ENCODE results near the gene PBX2. TPM values are rescaled to one million over a fixed set of nuclear protein-coding genes. Genes with fewer than 3 reads are reported as not detected.

The PBX2 gene
- total RNA-seq: 28.8 and 35.5 TPM in 2 replicates

GRCh38 chr6:32190054-32190851 lies at the start of gene PBX2:
Gene PBX2, minus strand, starts transcription at chr6:32190202. Its CDS starts 287 bp downstream, at chr6:32189915.

GRCh38 chr6:32223258-32224235 lies 33.5 kb upstream of the PBX2 start, which contains the start of gene NOTCH4:
Gene NOTCH4, minus strand, starts transcription at chr6:32224067. Its CDS starts 139 bp downstream, at chr6:32223928.

GRCh38 chr6:32192608-32193039 lies 2.6 kb upstream of the PBX2 start, which contains the start of gene GPSM3:
Gene GPSM3, minus strand, starts transcription at chr6:32192643. Its CDS starts 130 bp downstream, at chr6:32192513.

GRCh38 chr6:32184084-32184640 lies 5.8 kb downstream of the PBX2 start, which contains the start of gene AGER:
Gene AGER, minus strand, starts transcription at chr6:32184253. Its CDS starts 31 bp downstream, at chr6:32184222.

GRCh38 chr6:32177788-32178546 lies 12.0 kb downstream of the PBX2 start, which contains the start of gene RNF5:
Gene RNF5, plus strand, starts transcription at chr6:32178405. Its CDS starts 107 bp downstream, at chr6:32178512.

GRCh38 chr6:32175711-32176475 lies 14.1 kb downstream of the PBX2 start, which contains the start of gene AGPAT1:
Gene AGPAT1, minus strand, starts transcription at chr6:32176084. Its CDS starts 4,588 bp downstream, at chr6:32171496.

GRCh38 chr6:32164295-32164694 lies 25.7 kb downstream of the PBX2 start, which contains the start of gene EGFL8:
Gene EGFL8, plus strand, starts transcription at chr6:32164595. Its CDS starts 1,571 bp downstream, at chr6:32166166.

DNA sequence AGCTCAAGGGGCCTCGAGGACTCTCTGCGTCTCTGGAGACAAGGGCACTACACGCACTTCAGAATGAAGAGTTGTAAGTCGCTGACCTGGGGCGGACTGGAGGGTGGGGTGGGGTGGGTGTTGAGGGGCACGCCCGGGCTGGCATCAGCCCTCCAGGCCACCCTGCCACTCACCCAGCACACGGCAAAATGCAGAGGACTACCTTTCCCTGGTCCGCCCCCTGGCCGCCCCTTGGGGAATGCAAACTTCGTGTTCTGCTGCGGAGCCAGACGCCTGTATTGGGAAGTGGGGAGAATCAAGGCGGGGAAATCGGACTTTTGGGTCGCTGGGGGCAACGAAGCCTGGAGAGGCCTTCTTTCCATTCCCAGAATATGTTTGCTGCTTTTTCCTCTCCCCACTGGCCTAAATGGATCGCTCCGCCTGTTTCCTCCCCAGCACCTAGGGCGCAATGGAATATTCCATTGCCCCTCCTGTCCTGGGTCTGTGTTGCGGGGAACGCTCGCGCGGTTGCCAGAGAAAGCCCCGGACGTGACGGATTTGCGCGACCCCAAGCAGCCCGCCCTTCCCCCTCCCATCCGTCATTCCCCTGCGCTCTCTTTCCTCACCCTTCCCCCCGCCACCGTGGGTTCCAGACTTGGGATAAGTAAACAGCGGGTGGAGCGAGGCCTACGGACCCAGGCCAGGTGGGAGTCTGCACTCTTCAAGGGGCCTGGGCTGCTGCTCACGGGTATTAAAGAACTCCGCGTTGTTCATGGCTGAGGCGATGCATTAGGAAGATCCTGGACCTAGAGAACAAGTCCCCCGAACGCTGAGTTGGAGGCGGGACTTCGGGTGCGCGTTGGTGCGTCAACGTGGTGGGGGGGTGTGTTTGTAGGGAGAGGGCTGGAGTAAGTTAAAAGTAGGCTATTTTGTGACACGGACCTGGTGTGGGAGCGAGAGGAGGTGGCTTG lies 36.2 kb downstream of the PBX2 start, which contains the start of gene PPT2:
Gene PPT2 (plus strand): TSS at position 578 of the 950 bp plus-strand sequence. CDS start 454 bp downstream, outside the sequence.

GRCh38 chr6:32151863-32152768 lies 37.9 kb downstream of the PBX2 start, which contains the start of gene PRRT1:
Gene PRRT1, minus strand, starts transcription at chr6:32151939. Its CDS starts 112 bp downstream, at chr6:32151827.

Other genes starting within 250 kb of the PBX2 start
- 5.8 and 65.1 TPM in 2 replicates for gene CFB, start 244.1 kb downstream of the PBX2 start, total RNA-seq
- 79.5 and 180 TPM in 2 replicates for gene NELFE, start 231.2 kb downstream of the PBX2 start, total RNA-seq
- gene SKIC2, start 231.0 kb downstream of the PBX2 start, total RNA-seq: 70.5 and 74.2 TPM in 2 replicates
- 11.9 and 14.7 TPM in 2 replicates for gene DXO, start 218.1 kb downstream of the PBX2 start, total RNA-seq
- 1.2 and 5.1 TPM in 2 replicates for gene C4A, start 208.1 kb downstream of the PBX2 start, total RNA-seq
- 1.9 and 4.5 TPM in 2 replicates for gene C4B, start 175.4 kb downstream of the PBX2 start, total RNA-seq
- gene CYP21A2, start 151.8 kb downstream of the PBX2 start, total RNA-seq: 0.19 TPM in 1 of 2 replicates, not detected in the other
- 3.6 and 10.4 TPM in 2 replicates for gene TNXB, start 80.9 kb downstream of the PBX2 start, total RNA-seq
- gene ATF6B, start 62.0 kb downstream of the PBX2 start, total RNA-seq: 6.7 and 14.9 TPM in 2 replicates
- gene FKBPL, start 59.9 kb downstream of the PBX2 start, total RNA-seq: 5.0 and 5.9 TPM in 2 replicates
- gene PRRT1, start 38.3 kb downstream of the PBX2 start, total RNA-seq: 0.28 TPM in 1 of 2 replicates, not detected in the other
- 10.2 and 49.3 TPM in 2 replicates for gene PPT2, start 36.1 kb downstream of the PBX2 start, total RNA-seq
- 0.58 and 1.4 TPM in 2 replicates for gene EGFL8, start 25.6 kb downstream of the PBX2 start, total RNA-seq
- 17.8 and 20.3 TPM in 2 replicates for gene AGPAT1, start 14.1 kb downstream of the PBX2 start, total RNA-seq
- 35.5 and 41.0 TPM in 2 replicates for gene RNF5, start 11.8 kb downstream of the PBX2 start, total RNA-seq
- 0.56 and 0.58 TPM in 2 replicates for gene AGER, start 5.9 kb downstream of the PBX2 start, total RNA-seq
- 1.5 and 1.7 TPM in 2 replicates for gene GPSM3, start 2.4 kb upstream of the PBX2 start, total RNA-seq
- 0.85 and 1.5 TPM in 2 replicates for gene NOTCH4, start 33.9 kb upstream of the PBX2 start, total RNA-seq
- not detected in 2 replicates for gene TSBP1, start 181.7 kb upstream of the PBX2 start, total RNA-seq
- not detected in 2 replicates for gene BTNL2, start 217.0 kb upstream of the PBX2 start, total RNA-seq
- 0.38 and 1.7 TPM in 2 replicates for gene HLA-DRA, start 249.7 kb upstream of the PBX2 start, total RNA-seq